ENCODE measurements around the gene TADA2A. TPM values are rescaled to one million over a fixed set of nuclear protein-coding genes. Genes with fewer than 3 reads are reported as not detected.
"Not testable (repeated sequence)": the region's sequence is repeated elsewhere in the genome, so short reads cannot be mapped to it uniquely, and the experiment has no call there.

TADA2A gene
- polyA plus RNA-seq, 1 experiment: 13.6 TPM

GRCh38 chr17:37510056-37510455 is 103.4 kb downstream of the TADA2A start:
- no peak overlapping the region for H3K4me3 ChIP-seq (ENCODE audit: low read depth, low read length)
- DNase-seq (ENCODE audit: low read depth): no peak
- ChIA-PET CTCF (interaction anchor here (2.1 kb wide), 1 partner anchor 137 kb away, joined by 5 read pairs; no protein-coding TSS in a partner anchor), POLR2A (no interaction called here)
- TF ChIP-seq CTCF (IDR thresholded peaks at IDR 0.05; ENCODE audit: insufficient read depth, low read depth, low read length): no peak
- peaks cover 23% of the 10 kb centered on the region for H3K36me3 ChIP-seq (ENCODE audit: control insufficient read depth, insufficient read depth, low read length)
- no peaks in the 10 kb centered on the region for H3K27me3 ChIP-seq (ENCODE audit: control insufficient read depth, insufficient read depth, low read length)

- CTCF ChIA-PET: interaction anchor here (1.0 to 2.1 kb wide), 2 partner anchors 16 to 138 kb away, joined by 4 to 5 read pairs; no protein-coding TSS in a partner anchor
- POLR2A ChIA-PET: not testable (repeated sequence)
These were observed 105.0 kb downstream of the TADA2A start for GRCh38 chr17:37511642-37512041.

GRCh38 chr17:37512442-37513068 is 105.9 kb downstream of the TADA2A start:
- no peak overlapping the region for H3K4me3 ChIP-seq (ENCODE audit: low read depth, low read length)
- ChIA-PET CTCF (interaction anchor here (0.7 to 0.9 kb wide), 2 partner anchors 14 to 15 kb away, joined by 3 read pairs; no protein-coding TSS in a partner anchor), POLR2A (interaction anchor here (0.7 kb wide), 1 partner anchor 124 kb away, joined by 3 read pairs; no protein-coding TSS in a partner anchor)
- no peak for TF ChIP-seq CTCF (IDR thresholded peaks at IDR 0.05; ENCODE audit: insufficient read depth, low read depth, low read length)
- peaks cover 22% of the 10 kb centered on the region for H3K36me3 ChIP-seq (ENCODE audit: control insufficient read depth, insufficient read depth, low read length)
- no peaks in the 10 kb centered on the region for H3K27me3 ChIP-seq (ENCODE audit: control insufficient read depth, insufficient read depth, low read length)
- no peak for DNase-seq (ENCODE audit: low read depth)

More at GRCh38 chr17:37511642-37512041, 105.0 kb downstream of the TADA2A start:
- not testable (repeated sequence) for H3K27me3 ChIP-seq (ENCODE audit: control insufficient read depth, insufficient read depth, low read length); H3K4me3 ChIP-seq (ENCODE audit: low read depth, low read length); DNase-seq (ENCODE audit: low read depth)
- peaks cover 23% of the 10 kb centered on the region for H3K36me3 ChIP-seq (ENCODE audit: control insufficient read depth, insufficient read depth, low read length)

GRCh38 chr17:37513711-37514110 is 107.0 kb downstream of the TADA2A start:
- no peak for DNase-seq (ENCODE audit: low read depth)
- Histone ChIP-seq H3K27me3 (ENCODE audit: control insufficient read depth, insufficient read depth, low read length) (no peaks in the 10 kb centered on the region), H3K4me3 (ENCODE audit: low read depth, low read length) (no peak overlapping the region), H3K36me3 (ENCODE audit: control insufficient read depth, insufficient read depth, low read length) (peaks cover 24% of the 10 kb centered on the region)
- TF ChIP-seq CTCF (IDR thresholded peaks at IDR 0.05; ENCODE audit: insufficient read depth, low read depth, low read length): no peak
- ChIA-PET CTCF (interaction anchor here (0.5 kb wide), 1 partner anchor 17 kb away, joined by 7 read pairs; no protein-coding TSS in a partner anchor), POLR2A (no interaction called here)

GRCh38 chr17:37516127-37516571 is 109.5 kb downstream of the TADA2A start:
- no peaks in the 10 kb centered on the region for H3K27me3 ChIP-seq (ENCODE audit: control insufficient read depth, insufficient read depth, low read length)
- DNase-seq (ENCODE audit: low read depth): no peak
- POLR2A ChIA-PET: no interaction called here
- TF ChIP-seq CTCF (IDR thresholded peaks at IDR 0.05; ENCODE audit: insufficient read depth, low read depth, low read length): no peak
- H3K36me3 ChIP-seq (ENCODE audit: control insufficient read depth, insufficient read depth, low read length): peaks cover 22% of the 10 kb centered on the region
- no peak overlapping the region for H3K4me3 ChIP-seq (ENCODE audit: low read depth, low read length)
- CTCF ChIA-PET: interaction anchor here (0.6 to 3.1 kb wide), 3 partner anchors 11 to 143 kb away, joined by 3 to 14 read pairs (median 6); no protein-coding TSS in a partner anchor
